Measurements from ENCODE around the gene MROH8. TPM values are rescaled to one million over a fixed set of nuclear protein-coding genes. Genes with fewer than 3 reads are reported as not detected.

MROH8 gene
- total RNA-seq, 4 donors from 2014 or later, result 1.6 to 6.2 (median 3.2) TPM

GRCh38 chr20:37204056-37204455 lies 24.7 kb upstream of the MROH8 start:
- ATAC-seq, result no peak

GRCh38 chr20:37202267-37202943 lies 23.1 kb upstream of the MROH8 start:
- Histone ChIP-seq H3K4me3 (no peak overlapping the region), H3K36me3 (peaks cover 3 to 75% of the 10 kb centered on the region in 2 donors), H3K4me1 (peaks cover 0 to 40% (median 0%) of the 10 kb centered on the region in 3 donors), H3K27ac (peak overlapping the region; percentile 62 to 86 (median 77)), H3K27me3 (no peaks in the 10 kb centered on the region), H3K9me3 (no peaks in the 10 kb centered on the region)
- peak; percentile 86 for ATAC-seq
- WGBS, 2 donors (ENCODE audit: low coverage in 1 of 2), result 40 to 42% methylated on average over 6 of the region's 6 CpGs
- TF ChIP-seq EP300 (IDR thresholded peaks at IDR 0.05) (no peak), CTCF (IDR thresholded peaks at IDR 0.05) (peak; percentile 76 to 82 (median 79)), POLR2AphosphoS5 (IDR thresholded peaks at IDR 0.05) (peak; percentile 71), POLR2A (IDR thresholded peaks at IDR 0.05) (no peak)

More at GRCh38 chr20:37204056-37204455, 24.7 kb upstream of the MROH8 start:
- H3K4me3 ChIP-seq, result no peak overlapping the region
- H3K4me1 ChIP-seq, result peaks cover 0 to 40% (median 0%) of the 10 kb centered on the region in 3 donors
- no peak for TF ChIP-seq EP300 (IDR thresholded peaks at IDR 0.05)
- TF ChIP-seq POLR2AphosphoS5 (IDR thresholded peaks at IDR 0.05), result no peak
- no peak for TF ChIP-seq POLR2A (IDR thresholded peaks at IDR 0.05)
- TF ChIP-seq CTCF (IDR thresholded peaks at IDR 0.05), result no peak
- WGBS, 2 donors (ENCODE audit: low coverage in 1 of 2), result 61 to 62% methylated on average over 2 to 3 of the region's 3 CpGs
- H3K9me3 ChIP-seq, result no peaks in the 10 kb centered on the region
- H3K36me3 ChIP-seq, result peaks cover 3 to 75% of the 10 kb centered on the region in 2 donors
- peak overlapping the region in 2 of 4 donors; percentile 27 to 50 for H3K27ac ChIP-seq
- H3K27me3 ChIP-seq, result no peaks in the 10 kb centered on the region

- WGBS, 2 donors (ENCODE audit: low coverage in 1 of 2), result 20 to 24% methylated on average over 2 of the region's 2 CpGs
- H3K27me3 ChIP-seq, result no peaks in the 10 kb centered on the region
- no peaks in the 10 kb centered on the region for H3K9me3 ChIP-seq
- H3K4me1 ChIP-seq, result peaks cover 0 to 40% (median 0%) of the 10 kb centered on the region in 3 donors
- H3K36me3 ChIP-seq, result peaks cover 3 to 72% of the 10 kb centered on the region in 2 donors
- no peak for ATAC-seq
- H3K4me3 ChIP-seq, result no peak overlapping the region
- peak overlapping the region; percentile 62 to 86 (median 77) for H3K27ac ChIP-seq
- TF ChIP-seq POLR2AphosphoS5 (IDR thresholded peaks at IDR 0.05), result no peak
- no peak for TF ChIP-seq EP300 (IDR thresholded peaks at IDR 0.05)
- no peak for TF ChIP-seq POLR2A (IDR thresholded peaks at IDR 0.05)
- no peak for TF ChIP-seq CTCF (IDR thresholded peaks at IDR 0.05)
Measured at GRCh38 chr20:37201827-37202162, 22.4 kb upstream of the MROH8 start.

GRCh38 chr20:37200926-37201826 lies 21.8 kb upstream of the MROH8 start:
- Histone ChIP-seq H3K9me3 (no peaks in the 10 kb centered on the region), H3K27ac (peak overlapping the region; percentile 62 to 86 (median 77)), H3K4me3 (no peak overlapping the region), H3K4me1 (peaks cover 0 to 34% (median 0%) of the 10 kb centered on the region in 3 donors), H3K36me3 (peaks cover 3 to 67% of the 10 kb centered on the region in 2 donors), H3K27me3 (no peaks in the 10 kb centered on the region)
- ATAC-seq, result no peak
- TF ChIP-seq EP300 (IDR thresholded peaks at IDR 0.05), result no peak
- TF ChIP-seq POLR2A (IDR thresholded peaks at IDR 0.05), result no peak
- TF ChIP-seq CTCF (IDR thresholded peaks at IDR 0.05), result no peak
- TF ChIP-seq POLR2AphosphoS5 (IDR thresholded peaks at IDR 0.05), result no peak
- WGBS, 2 donors (ENCODE audit: low coverage in 1 of 2), result 83 to 89% methylated on average over 10 to 12 of the region's 13 CpGs

Data from gastroesophageal sphincter (tissue), 4 donors.